HEK293 (cell line): ENCODE results near the gene LRRN2.

Source experiments
- CTCF ChIA-PET: fragments of 350-600 bp; formaldehyde crosslinking; extraction: SDS; loops from one replicate; lab custom pipeline; 2021; ENCODE audit warnings: antibody characterized with exemption; lab: Yijun Ruan, JAX
- POLR2A ChIA-PET: fragments of 300-600 bp; formaldehyde crosslinking; extraction: SDS; loops from one replicate; lab custom pipeline; 2020; ENCODE audit warnings: antibody characterized with exemption, inconsistent platforms; lab: Yijun Ruan, JAX
- H3K27ac ChIP-seq: fragments of 200-500 bp; sonication (Bioruptor generic); 2 replicates; pipeline ENCODE4 v1.5.1; 2014; ENCODE audit warnings: low read depth, low read length, control low read depth, inconsistent platforms; ENCODE audit errors: extremely low read depth
- H3K36me3 ChIP-seq, 2 experiments: fragments of 200-500 bp in 1 of 2; sonication (Bioruptor generic) in 1 of 2; 1 replicate in 1 of 2; 2 replicates in 1 of 2; pipeline ENCODE4 v1.5.1; 2014 to 2017; ENCODE audit warnings: inconsistent platforms in 2 of 2, low read length in 2 of 2; ENCODE audit not compliant: control insufficient read depth in 2 of 2, insufficient read depth in 1 of 2
- H3K4me1 ChIP-seq: fragments of 200-500 bp; sonication (Bioruptor generic); 2 replicates; pipeline ENCODE4 v1.5.1; 2014; ENCODE audit warnings: mild to moderate bottlenecking, low read length, inconsistent platforms; ENCODE audit not compliant: control insufficient read depth, insufficient read depth
- H3K4me3 ChIP-seq: 2 replicates; pipeline ENCODE4 v1.5.1; 2011; ENCODE audit warnings: low read depth, mild to moderate bottlenecking, control low read depth, low read length, moderate library complexity
- H3K9me3 ChIP-seq: fragments of 200-500 bp; sonication (Bioruptor generic); 2 replicates; pipeline ENCODE4 v1.5.1; 2014; ENCODE audit warnings: low read depth, low read length, inconsistent platforms; ENCODE audit not compliant: control insufficient read depth, insufficient read depth
- KLF1 ChIP-seq: fragments of 450-650 bp; formaldehyde crosslinking; IDR thresholded peaks from 2 replicates; pipeline ENCODE4 v1.5.1; 2016; ENCODE audit warnings: missing biosample characterization, missing genetic modification characterization
- PRDM1 ChIP-seq: fragments of 450-650 bp; formaldehyde crosslinking; IDR thresholded peaks from 2 replicates; pipeline ENCODE4; 2016; ENCODE audit warnings: missing biosample characterization, missing genetic modification characterization
- REPIN1 ChIP-seq: fragments of 450-650 bp; formaldehyde crosslinking; IDR thresholded peaks from 2 replicates; pipeline ENCODE4 v1.5.1; 2017; ENCODE audit warnings: missing biosample characterization, missing genetic modification characterization, low read depth
- TCF7L2 ChIP-seq: IDR thresholded peaks from 2 replicates; pipeline ENCODE4 v1.6.1; 2011; ENCODE audit warnings: low read depth, mild to moderate bottlenecking, inconsistent platforms, low read length, moderate library complexity, borderline replicate concordance
- YY2 ChIP-seq: fragments of 450-650 bp; formaldehyde crosslinking; IDR thresholded peaks from 2 replicates; pipeline ENCODE4 v1.5.1; 2016; ENCODE audit warnings: missing biosample characterization, missing genetic modification characterization
- ZNF114 ChIP-seq: fragments of 450-650 bp; formaldehyde crosslinking; IDR thresholded peaks from 2 replicates; pipeline ENCODE4 v1.5.0; 2017; ENCODE audit warnings: missing biosample characterization, missing genetic modification characterization
- ZNF132 ChIP-seq: fragments of 450-650 bp; formaldehyde crosslinking; IDR thresholded peaks from 2 replicates; pipeline ENCODE4 v1.5.1; 2017; ENCODE audit warnings: missing biosample characterization, missing genetic modification characterization, borderline replicate concordance
- ZNF239 ChIP-seq: fragments of 450-650 bp; formaldehyde crosslinking; IDR thresholded peaks from 2 replicates; pipeline ENCODE4 v1.5.1; 2016; ENCODE audit warnings: missing biosample characterization, missing genetic modification characterization
- ZNF248 ChIP-seq: fragments of 450-650 bp; formaldehyde crosslinking; IDR thresholded peaks from 2 replicates; pipeline ENCODE4 v1.5.1; 2017; ENCODE audit warnings: missing biosample characterization, missing genetic modification characterization
- ZNF501 ChIP-seq: fragments of 450-650 bp; formaldehyde crosslinking; IDR thresholded peaks from 2 replicates; pipeline ENCODE4 v1.5.1; 2016; ENCODE audit warnings: missing biosample characterization, missing genetic modification characterization
- ZNF510 ChIP-seq: fragments of 450-650 bp; formaldehyde crosslinking; IDR thresholded peaks from 2 replicates; pipeline ENCODE4 v1.5.1; 2018; ENCODE audit warnings: mild to moderate bottlenecking, missing genetic modification characterization, missing biosample characterization; ENCODE audit not compliant: insufficient replicate concordance
- ZNF596 ChIP-seq: fragments of 450-650 bp; IDR thresholded peaks from 2 replicates; pipeline ENCODE4 v1.5.0; 2018; ENCODE audit warnings: missing biosample characterization, mild to moderate bottlenecking, missing genetic modification characterization, moderate library complexity
- ZNF600 ChIP-seq: fragments of 450-650 bp; formaldehyde crosslinking; IDR thresholded peaks from 2 replicates; pipeline ENCODE4 v1.5.1; 2016; ENCODE audit warnings: missing biosample characterization, missing genetic modification characterization
- ZNF610 ChIP-seq: fragments of 450-650 bp; formaldehyde crosslinking; IDR thresholded peaks from 2 replicates; pipeline ENCODE4 v1.5.1; 2016; ENCODE audit warnings: missing biosample characterization, missing genetic modification characterization, borderline replicate concordance
- ZNF785 ChIP-seq: fragments of 450-650 bp; formaldehyde crosslinking; IDR thresholded peaks from 2 replicates; pipeline ENCODE4 v1.5.1; 2016; ENCODE audit warnings: missing biosample characterization, missing genetic modification characterization
- ZSCAN16 ChIP-seq: fragments of 450-650 bp; formaldehyde crosslinking; IDR thresholded peaks from 2 replicates; pipeline ENCODE4 v1.5.1; 2016; ENCODE audit warnings: missing biosample characterization, missing genetic modification characterization
- TF ChIP-seq, protein P1 (sequence below): fragments of 450-650 bp; formaldehyde crosslinking; IDR thresholded peaks from 2 replicates; pipeline ENCODE4 v1.5.1; 2016; ENCODE audit warnings: missing biosample characterization, missing genetic modification characterization
- TF ChIP-seq, protein P2 (sequence below): fragments of 450-650 bp; formaldehyde crosslinking; IDR thresholded peaks from 2 replicates; pipeline ENCODE4 v1.5.1; 2016; ENCODE audit warnings: missing biosample characterization, missing genetic modification characterization
- TF ChIP-seq, protein P3 (sequence below): fragments of 450-650 bp; IDR thresholded peaks from 2 replicates; pipeline ENCODE4 v1.5.1; 2018; ENCODE audit warnings: missing biosample characterization, mild to moderate bottlenecking, missing genetic modification characterization
- TF ChIP-seq, protein P4 (sequence below): fragments of 450-650 bp; formaldehyde crosslinking; IDR thresholded peaks from 2 replicates; pipeline ENCODE4 v1.5.1; 2016; ENCODE audit warnings: missing biosample characterization, missing genetic modification characterization

LRRN2 gene

DNA sequence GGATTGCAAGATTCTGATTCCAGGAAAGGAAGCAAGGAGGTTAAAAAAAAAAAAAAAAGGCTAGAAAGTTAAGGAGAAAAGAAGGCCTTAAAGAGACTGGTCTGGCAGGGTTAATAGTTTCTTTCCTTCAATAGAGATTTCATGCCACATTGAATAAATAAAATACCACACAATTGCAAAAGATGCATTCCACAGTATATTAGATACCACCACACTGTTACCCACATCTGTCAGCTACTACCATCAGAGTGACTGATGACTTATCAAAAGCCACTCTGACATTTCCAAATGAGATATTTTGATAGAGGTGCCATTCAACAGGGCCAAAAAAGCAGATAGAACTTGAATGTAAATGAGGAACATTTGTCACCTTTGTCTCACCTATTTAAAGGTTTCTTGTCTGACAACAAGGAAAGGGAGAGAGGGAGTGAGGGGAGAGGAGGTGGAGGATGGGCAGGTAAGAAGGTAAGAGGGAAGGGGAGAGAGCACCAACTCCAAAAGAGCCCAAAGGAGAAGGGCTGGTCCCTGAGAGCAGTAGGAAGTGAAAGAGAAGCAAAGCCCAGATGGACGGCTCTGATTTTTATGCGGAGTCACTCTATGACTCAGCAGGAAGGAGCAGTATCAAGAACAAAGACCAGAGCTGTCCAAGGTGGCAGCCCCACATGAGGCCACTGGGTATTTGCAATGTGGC, 38.3 kb downstream of the LRRN2 start:
- H3K4me1 ChIP-seq: peaks cover 3% of the 10 kb centered on the region; the same call in 1 of the 2 replicates
- H3K9me3 ChIP-seq: no peaks in the 10 kb centered on the region
- CTCF ChIA-PET: interaction anchor here (0.5 kb wide), 1 partner anchor 161 kb away, joined by 3 read pairs; no protein-coding TSS in a partner anchor
- H3K27ac ChIP-seq: no peak overlapping the region
- H3K4me3 ChIP-seq: no peak overlapping the region
- POLR2A ChIA-PET: no interaction called here
- TF ChIP-seq ZNF114 (no peak), ZSCAN16 (no peak), ZNF501 (tag by site-specific recombination) (no peak), ZNF596 (tag by site-specific recombination) (no peak), ZNF600 (no peak), TCF7L2 (peak; percentile 93)
- TF ChIP-seq, protein P1, sequence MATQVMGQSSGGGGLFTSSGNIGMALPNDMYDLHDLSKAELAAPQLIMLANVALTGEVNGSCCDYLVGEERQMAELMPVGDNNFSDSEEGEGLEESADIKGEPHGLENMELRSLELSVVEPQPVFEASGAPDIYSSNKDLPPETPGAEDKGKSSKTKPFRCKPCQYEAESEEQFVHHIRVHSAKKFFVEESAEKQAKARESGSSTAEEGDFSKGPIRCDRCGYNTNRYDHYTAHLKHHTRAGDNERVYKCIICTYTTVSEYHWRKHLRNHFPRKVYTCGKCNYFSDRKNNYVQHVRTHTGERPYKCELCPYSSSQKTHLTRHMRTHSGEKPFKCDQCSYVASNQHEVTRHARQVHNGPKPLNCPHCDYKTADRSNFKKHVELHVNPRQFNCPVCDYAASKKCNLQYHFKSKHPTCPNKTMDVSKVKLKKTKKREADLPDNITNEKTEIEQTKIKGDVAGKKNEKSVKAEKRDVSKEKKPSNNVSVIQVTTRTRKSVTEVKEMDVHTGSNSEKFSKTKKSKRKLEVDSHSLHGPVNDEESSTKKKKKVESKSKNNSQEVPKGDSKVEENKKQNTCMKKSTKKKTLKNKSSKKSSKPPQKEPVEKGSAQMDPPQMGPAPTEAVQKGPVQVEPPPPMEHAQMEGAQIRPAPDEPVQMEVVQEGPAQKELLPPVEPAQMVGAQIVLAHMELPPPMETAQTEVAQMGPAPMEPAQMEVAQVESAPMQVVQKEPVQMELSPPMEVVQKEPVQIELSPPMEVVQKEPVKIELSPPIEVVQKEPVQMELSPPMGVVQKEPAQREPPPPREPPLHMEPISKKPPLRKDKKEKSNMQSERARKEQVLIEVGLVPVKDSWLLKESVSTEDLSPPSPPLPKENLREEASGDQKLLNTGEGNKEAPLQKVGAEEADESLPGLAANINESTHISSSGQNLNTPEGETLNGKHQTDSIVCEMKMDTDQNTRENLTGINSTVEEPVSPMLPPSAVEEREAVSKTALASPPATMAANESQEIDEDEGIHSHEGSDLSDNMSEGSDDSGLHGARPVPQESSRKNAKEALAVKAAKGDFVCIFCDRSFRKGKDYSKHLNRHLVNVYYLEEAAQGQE (tag by site-specific recombination): peak; percentile 99
- TF ChIP-seq, all 188 proteins: peak for 2
- H3K36me3 ChIP-seq: no peaks in the 10 kb centered on the region

DNA sequence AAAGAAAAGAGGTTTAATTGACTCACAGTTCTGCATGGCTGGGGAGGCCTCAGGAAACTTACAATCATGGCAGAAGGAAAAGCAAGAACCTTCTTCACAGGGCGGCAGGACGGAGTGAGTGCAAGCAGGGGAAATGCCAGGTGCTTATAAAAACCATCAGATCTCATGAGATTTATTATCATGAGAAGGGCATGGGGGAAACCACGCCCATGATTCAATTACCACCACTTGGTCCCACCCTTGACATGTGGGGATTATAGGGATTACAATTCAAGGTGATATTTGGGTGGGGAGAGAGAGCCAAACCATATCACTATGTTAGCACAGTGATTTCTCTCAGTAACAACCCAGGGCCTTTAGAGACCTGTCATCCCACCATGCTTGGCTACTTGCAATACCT, 39.9 kb downstream of the LRRN2 start:
- CTCF ChIA-PET: interaction anchor here (0.6 kb wide), 2 partner anchors 300 to 593 kb away, joined by 3 to 4 read pairs; no protein-coding TSS in a partner anchor
- TF ChIP-seq, protein P2, sequence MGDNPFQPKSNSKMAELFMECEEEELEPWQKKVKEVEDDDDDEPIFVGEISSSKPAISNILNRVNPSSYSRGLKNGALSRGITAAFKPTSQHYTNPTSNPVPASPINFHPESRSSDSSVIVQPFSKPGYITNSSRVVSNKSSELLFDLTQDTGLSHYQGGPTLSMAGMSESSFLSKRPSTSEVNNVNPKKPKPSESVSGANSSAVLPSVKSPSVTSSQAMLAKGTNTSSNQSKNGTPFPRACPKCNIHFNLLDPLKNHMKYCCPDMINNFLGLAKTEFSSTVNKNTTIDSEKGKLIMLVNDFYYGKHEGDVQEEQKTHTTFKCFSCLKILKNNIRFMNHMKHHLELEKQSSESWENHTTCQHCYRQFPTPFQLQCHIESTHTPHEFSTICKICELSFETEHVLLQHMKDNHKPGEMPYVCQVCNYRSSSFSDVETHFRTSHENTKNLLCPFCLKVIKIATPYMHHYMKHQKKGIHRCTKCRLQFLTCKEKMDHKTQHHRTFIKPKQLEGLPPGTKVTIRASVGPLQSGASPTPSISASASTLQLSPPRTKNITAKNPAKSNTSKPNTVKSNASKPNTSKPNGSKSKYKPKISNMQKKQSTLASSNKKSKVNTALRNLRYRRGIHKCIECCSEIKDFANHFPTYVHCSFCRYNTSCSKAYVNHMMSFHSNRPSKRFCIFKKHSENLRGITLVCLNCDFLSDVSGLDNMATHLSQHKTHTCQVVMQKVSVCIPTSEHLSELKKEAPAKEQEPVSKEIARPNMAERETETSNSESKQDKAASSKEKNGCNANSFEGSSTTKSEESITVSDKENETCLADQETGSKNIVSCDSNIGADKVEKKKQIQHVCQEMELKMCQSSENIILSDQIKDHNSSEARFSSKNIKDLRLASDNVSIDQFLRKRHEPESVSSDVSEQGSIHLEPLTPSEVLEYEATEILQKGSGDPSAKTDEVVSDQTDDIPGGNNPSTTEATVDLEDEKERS (tag by site-specific recombination): no peak
- peak; percentile 81 for TF ChIP-seq KLF1 (tag by site-specific recombination)
- Histone ChIP-seq H3K27ac (no peak overlapping the region), H3K9me3 (no peaks in the 10 kb centered on the region), H3K4me3 (no peak overlapping the region), H3K36me3 (no peaks in the 10 kb centered on the region), H3K4me1 (no peaks in the 10 kb centered on the region)
- POLR2A ChIA-PET: no interaction called here

DNA sequence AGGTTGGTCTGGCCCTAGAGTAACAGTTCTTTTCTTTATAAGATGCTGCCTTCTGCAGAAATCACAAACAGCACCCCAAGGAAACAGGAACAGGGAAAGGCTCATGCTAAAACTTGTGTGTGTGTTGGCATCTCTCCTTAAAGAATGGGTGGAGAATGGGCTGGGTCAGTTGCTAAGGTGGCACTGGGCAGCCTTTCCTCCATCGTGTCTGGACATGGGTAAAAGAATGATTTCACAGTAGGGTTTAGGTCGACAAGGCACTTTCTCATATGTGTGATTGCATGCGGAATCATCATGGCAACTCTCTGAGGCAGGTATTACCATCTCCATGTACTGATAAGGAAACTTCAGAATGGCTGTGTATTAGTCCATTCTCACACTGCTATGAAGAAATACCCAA, 40.3 kb downstream of the LRRN2 start:
- POLR2A ChIA-PET: no interaction called here
- no peaks in the 10 kb centered on the region for H3K36me3 ChIP-seq
- no peak for TF ChIP-seq ZNF785 (tag by site-specific recombination)
- TF ChIP-seq, protein P3, sequence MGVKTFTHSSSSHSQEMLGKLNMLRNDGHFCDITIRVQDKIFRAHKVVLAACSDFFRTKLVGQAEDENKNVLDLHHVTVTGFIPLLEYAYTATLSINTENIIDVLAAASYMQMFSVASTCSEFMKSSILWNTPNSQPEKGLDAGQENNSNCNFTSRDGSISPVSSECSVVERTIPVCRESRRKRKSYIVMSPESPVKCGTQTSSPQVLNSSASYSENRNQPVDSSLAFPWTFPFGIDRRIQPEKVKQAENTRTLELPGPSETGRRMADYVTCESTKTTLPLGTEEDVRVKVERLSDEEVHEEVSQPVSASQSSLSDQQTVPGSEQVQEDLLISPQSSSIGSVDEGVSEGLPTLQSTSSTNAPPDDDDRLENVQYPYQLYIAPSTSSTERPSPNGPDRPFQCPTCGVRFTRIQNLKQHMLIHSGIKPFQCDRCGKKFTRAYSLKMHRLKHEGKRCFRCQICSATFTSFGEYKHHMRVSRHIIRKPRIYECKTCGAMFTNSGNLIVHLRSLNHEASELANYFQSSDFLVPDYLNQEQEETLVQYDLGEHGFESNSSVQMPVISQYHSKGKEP: no peak
- TF ChIP-seq, protein P4, sequence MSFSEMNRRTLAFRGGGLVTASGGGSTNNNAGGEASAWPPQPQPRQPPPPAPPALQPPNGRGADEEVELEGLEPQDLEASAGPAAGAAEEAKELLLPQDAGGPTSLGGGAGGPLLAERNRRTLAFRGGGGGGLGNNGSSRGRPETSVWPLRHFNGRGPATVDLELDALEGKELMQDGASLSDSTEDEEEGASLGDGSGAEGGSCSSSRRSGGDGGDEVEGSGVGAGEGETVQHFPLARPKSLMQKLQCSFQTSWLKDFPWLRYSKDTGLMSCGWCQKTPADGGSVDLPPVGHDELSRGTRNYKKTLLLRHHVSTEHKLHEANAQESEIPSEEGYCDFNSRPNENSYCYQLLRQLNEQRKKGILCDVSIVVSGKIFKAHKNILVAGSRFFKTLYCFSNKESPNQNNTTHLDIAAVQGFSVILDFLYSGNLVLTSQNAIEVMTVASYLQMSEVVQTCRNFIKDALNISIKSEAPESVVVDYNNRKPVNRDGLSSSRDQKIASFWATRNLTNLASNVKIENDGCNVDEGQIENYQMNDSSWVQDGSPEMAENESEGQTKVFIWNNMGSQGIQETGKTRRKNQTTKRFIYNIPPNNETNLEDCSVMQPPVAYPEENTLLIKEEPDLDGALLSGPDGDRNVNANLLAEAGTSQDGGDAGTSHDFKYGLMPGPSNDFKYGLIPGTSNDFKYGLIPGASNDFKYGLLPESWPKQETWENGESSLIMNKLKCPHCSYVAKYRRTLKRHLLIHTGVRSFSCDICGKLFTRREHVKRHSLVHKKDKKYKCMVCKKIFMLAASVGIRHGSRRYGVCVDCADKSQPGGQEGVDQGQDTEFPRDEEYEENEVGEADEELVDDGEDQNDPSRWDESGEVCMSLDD (tag by site-specific recombination): no peak
- TF ChIP-seq ZNF248: no peak
- TF ChIP-seq YY2 (tag by site-specific recombination): no peak
- TF ChIP-seq ZNF610 (tag by site-specific recombination): no peak
- TF ChIP-seq ZNF510: no peak
- TF ChIP-seq ZNF132 (tag by site-specific recombination): no peak
- TF ChIP-seq PRDM1 (tag by site-specific recombination): no peak
- no peak for TF ChIP-seq ZNF239 (tag by site-specific recombination)
- TF ChIP-seq REPIN1 (tag by site-specific recombination): no peak

More for the DNA sequence above, 40.3 kb downstream of the LRRN2 start:
- no peak overlapping the region for H3K4me3 ChIP-seq
- no peaks in the 10 kb centered on the region for H3K9me3 ChIP-seq
- CTCF ChIA-PET: interaction anchor here (0.6 to 0.9 kb wide), 3 partner anchors 119 to 593 kb away, joined by 3 to 4 read pairs (median 3); no protein-coding TSS in a partner anchor
- no peak overlapping the region for H3K27ac ChIP-seq
- H3K4me1 ChIP-seq: no peaks in the 10 kb centered on the region
